ENCODE measurements around the gene POLR3A. TPM values are rescaled to one million over a fixed set of nuclear protein-coding genes. Genes with fewer than 3 reads are reported as not detected.
A peak's percentile ranks its signal among the peaks of the same experiment; 100 is the strongest.

Gene POLR3A
- total and polyA plus RNA-seq, 2 of the 13 experiments (the other 11 are each of a cell fraction or from before 2014, with no cell fraction given): 13.6 to 19.2 TPM

DNA sequence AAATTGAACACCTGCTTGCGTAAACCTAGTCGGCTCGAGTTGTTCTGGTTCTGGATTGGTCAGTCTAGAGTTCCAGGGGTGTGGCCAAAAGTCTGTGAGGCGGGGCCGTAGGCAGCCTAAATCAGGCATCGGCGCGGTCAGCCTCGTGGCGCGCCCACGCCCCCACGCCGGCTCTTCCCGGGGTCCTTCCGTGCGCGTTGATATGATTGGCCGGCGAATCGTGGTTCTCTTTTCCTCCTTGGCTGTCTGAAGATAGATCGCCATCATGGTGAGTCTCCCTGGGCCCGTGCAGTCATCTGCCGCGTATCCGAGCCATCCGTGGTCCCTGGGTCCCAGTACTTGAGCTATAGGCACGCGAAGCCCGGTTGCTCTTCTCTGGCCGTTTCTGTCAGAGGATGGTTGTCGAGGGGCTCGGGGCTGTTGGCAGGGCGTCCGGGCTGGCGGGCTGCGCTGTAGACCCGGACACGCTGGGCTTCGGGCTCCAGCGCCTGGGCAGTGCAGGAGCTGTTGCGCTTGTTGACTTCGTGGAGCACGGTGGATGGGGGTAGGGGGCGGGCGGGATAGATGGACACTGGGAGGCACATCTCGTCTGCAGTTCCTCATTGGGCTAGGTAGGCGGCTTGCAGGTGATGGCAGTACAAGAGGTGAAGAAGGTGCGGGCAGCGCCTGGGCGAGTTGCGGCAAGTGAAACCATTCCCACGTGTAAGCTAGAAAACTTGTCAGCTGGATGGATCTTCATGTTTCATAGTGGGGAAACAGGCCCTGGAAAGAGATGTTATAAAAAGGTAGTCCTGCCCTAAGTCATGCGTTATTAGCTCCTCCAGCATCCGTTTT is 4.5 kb upstream of the POLR3A start, which contains the start of gene RPS24 (continued):
- TF ChIP-seq, protein P1, sequence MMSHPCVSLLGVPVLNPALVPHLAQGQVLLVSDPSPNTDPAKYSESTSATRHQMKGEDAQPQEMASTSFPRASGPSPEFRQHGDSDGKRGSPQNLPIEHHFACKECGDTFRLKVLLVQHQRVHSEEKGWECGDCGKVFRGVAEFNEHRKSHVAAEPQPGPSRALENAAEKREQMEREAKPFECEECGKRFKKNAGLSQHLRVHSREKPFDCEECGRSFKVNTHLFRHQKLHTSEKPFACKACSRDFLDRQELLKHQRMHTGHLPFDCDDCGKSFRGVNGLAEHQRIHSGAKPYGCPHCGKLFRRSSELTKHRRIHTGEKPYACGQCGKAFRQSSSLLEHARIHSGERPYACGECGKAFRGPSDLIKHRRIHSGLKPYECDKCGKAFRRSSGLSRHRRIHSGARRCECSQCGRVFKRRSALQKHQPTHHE (CRISPR knock-in tag; IDR thresholded peaks at IDR 0.05; ENCODE audit: borderline replicate concordance): no peak
- TF ChIP-seq, protein P2, sequence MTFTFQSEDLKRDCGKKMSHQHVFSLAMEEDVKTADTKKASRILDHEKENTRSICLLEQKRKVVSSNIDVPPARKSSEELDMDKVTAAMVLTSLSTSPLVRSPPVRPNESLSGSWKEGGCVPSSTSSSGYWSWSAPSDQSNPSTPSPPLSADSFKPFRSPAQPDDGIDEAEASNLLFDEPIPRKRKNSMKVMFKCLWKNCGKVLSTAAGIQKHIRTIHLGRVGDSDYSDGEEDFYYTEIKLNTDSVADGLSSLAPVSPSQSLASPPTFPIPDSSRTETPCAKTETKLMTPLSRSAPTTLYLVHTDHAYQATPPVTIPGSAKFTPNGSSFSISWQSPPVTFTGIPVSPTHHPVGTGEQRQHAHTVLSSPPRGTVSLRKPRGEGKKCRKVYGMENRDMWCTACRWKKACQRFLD (CRISPR knock-in tag; IDR thresholded peaks at IDR 0.05; ENCODE audit: borderline replicate concordance): 0 out of 2 replicates have a peak, but pooled peaks have one; percentile 49
- TF ChIP-seq, protein P3, sequence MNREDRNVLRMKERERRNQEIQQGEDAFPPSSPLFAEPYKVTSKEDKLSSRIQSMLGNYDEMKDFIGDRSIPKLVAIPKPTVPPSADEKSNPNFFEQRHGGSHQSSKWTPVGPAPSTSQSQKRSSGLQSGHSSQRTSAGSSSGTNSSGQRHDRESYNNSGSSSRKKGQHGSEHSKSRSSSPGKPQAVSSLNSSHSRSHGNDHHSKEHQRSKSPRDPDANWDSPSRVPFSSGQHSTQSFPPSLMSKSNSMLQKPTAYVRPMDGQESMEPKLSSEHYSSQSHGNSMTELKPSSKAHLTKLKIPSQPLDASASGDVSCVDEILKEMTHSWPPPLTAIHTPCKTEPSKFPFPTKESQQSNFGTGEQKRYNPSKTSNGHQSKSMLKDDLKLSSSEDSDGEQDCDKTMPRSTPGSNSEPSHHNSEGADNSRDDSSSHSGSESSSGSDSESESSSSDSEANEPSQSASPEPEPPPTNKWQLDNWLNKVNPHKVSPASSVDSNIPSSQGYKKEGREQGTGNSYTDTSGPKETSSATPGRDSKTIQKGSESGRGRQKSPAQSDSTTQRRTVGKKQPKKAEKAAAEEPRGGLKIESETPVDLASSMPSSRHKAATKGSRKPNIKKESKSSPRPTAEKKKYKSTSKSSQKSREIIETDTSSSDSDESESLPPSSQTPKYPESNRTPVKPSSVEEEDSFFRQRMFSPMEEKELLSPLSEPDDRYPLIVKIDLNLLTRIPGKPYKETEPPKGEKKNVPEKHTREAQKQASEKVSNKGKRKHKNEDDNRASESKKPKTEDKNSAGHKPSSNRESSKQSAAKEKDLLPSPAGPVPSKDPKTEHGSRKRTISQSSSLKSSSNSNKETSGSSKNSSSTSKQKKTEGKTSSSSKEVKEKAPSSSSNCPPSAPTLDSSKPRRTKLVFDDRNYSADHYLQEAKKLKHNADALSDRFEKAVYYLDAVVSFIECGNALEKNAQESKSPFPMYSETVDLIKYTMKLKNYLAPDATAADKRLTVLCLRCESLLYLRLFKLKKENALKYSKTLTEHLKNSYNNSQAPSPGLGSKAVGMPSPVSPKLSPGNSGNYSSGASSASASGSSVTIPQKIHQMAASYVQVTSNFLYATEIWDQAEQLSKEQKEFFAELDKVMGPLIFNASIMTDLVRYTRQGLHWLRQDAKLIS (CRISPR knock-in tag; IDR thresholded peaks at IDR 0.05): peak; percentile 78
- TF ChIP-seq ELF1 (CRISPR knock-in tag; IDR thresholded peaks at IDR 0.05) (peak; percentile 74), FOXO1 (CRISPR knock-in tag; IDR thresholded peaks at IDR 0.05) (0 out of 2 replicates have a peak, but pooled peaks have one; percentile 23), SALL1 (CRISPR knock-in tag; IDR thresholded peaks at IDR 0.05) (peak; percentile 96), TP53 (CRISPR knock-in tag; conservative IDR thresholded peaks at IDR 0.05) (0 out of 2 replicates have a peak, but pooled peaks have one; percentile 47), HOXA3 (CRISPR knock-in tag; IDR thresholded peaks at IDR 0.05) (peak; percentile 67), THYN1 (CRISPR knock-in tag; IDR thresholded peaks at IDR 0.05; ENCODE audit: borderline replicate concordance, low read depth) (no peak), KLF11 (CRISPR knock-in tag; IDR thresholded peaks at IDR 0.05) (0 out of 2 replicates have a peak, but pooled peaks have one; percentile 48), ZNF530 (CRISPR knock-in tag; IDR thresholded peaks at IDR 0.05; ENCODE audit: low read depth) (no peak), ZNF562 (CRISPR knock-in tag; IDR thresholded peaks at IDR 0.05; ENCODE audit: borderline replicate concordance) (no peak), ZFP62 (CRISPR knock-in tag; IDR thresholded peaks at IDR 0.05) (no peak), ZNF724P (CRISPR knock-in tag; IDR thresholded peaks at IDR 0.05; ENCODE audit: borderline replicate concordance) (peak; percentile 36; the same call in 1 of the 2 replicates)
- TF ChIP-seq, protein P4, sequence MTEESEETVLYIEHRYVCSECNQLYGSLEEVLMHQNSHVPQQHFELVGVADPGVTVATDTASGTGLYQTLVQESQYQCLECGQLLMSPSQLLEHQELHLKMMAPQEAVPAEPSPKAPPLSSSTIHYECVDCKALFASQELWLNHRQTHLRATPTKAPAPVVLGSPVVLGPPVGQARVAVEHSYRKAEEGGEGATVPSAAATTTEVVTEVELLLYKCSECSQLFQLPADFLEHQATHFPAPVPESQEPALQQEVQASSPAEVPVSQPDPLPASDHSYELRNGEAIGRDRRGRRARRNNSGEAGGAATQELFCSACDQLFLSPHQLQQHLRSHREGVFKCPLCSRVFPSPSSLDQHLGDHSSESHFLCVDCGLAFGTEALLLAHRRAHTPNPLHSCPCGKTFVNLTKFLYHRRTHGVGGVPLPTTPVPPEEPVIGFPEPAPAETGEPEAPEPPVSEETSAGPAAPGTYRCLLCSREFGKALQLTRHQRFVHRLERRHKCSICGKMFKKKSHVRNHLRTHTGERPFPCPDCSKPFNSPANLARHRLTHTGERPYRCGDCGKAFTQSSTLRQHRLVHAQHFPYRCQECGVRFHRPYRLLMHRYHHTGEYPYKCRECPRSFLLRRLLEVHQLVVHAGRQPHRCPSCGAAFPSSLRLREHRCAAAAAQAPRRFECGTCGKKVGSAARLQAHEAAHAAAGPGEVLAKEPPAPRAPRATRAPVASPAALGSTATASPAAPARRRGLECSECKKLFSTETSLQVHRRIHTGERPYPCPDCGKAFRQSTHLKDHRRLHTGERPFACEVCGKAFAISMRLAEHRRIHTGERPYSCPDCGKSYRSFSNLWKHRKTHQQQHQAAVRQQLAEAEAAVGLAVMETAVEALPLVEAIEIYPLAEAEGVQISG (CRISPR knock-in tag; IDR thresholded peaks at IDR 0.05): peak; percentile 89
